Tibial nerve (tissue), 4 donors: ENCODE measurements around the gene ANKRD30B.

Experiments
- CTCF ChIP-seq, 5 experiments: fragments of 200-600 bp in 3 of 5; fragments of 450-650 bp in 2 of 5; sonication (generic) in 3 of 5; IDR thresholded peaks; one replicate each; pipeline ENCODE4 v1.5.1; 2016 to 2019; ENCODE audit warnings: antibody characterized with exemption in 5 of 5, mild to moderate bottlenecking in 3 of 5, moderate library complexity in 2 of 5
- EP300 ChIP-seq, 2 donors: sonication (generic); formaldehyde crosslinking; IDR thresholded peaks; one replicate each; pipeline ENCODE4 v1.6.1; 2017; ENCODE audit warnings: antibody characterized with exemption in 2 of 2, mild to moderate bottlenecking in 1 of 2
- POLR2A ChIP-seq, 2 donors: fragments of 450-650 bp; IDR thresholded peaks; one replicate each; pipeline ENCODE4 v1.6.1; 2017; ENCODE audit warnings: antibody characterized with exemption in 2 of 2, mild to moderate bottlenecking in 2 of 2, moderate library complexity in 2 of 2

GRCh38 chr18:14748496-14748895 is 524 bp downstream of the ANKRD30B start:
- TF ChIP-seq CTCF (IDR thresholded peaks at IDR 0.05), result no peak
- no peak for TF ChIP-seq EP300 (IDR thresholded peaks at IDR 0.05)
- no peak for TF ChIP-seq POLR2A (IDR thresholded peaks at IDR 0.05)
